HG02571 (cell line): Measurements from ENCODE around the gene CNNM2.

Experiments
- ATAC-seq: cut with Tn5 transposase; IDR thresholded peaks from one replicate; pipeline ENCODE4 v1.9.1; 2021; ENCODE audit warnings: mild to moderate bottlenecking, moderate library complexity; ENCODE audit not compliant: unreplicated experiment

Gene CNNM2

DNA sequence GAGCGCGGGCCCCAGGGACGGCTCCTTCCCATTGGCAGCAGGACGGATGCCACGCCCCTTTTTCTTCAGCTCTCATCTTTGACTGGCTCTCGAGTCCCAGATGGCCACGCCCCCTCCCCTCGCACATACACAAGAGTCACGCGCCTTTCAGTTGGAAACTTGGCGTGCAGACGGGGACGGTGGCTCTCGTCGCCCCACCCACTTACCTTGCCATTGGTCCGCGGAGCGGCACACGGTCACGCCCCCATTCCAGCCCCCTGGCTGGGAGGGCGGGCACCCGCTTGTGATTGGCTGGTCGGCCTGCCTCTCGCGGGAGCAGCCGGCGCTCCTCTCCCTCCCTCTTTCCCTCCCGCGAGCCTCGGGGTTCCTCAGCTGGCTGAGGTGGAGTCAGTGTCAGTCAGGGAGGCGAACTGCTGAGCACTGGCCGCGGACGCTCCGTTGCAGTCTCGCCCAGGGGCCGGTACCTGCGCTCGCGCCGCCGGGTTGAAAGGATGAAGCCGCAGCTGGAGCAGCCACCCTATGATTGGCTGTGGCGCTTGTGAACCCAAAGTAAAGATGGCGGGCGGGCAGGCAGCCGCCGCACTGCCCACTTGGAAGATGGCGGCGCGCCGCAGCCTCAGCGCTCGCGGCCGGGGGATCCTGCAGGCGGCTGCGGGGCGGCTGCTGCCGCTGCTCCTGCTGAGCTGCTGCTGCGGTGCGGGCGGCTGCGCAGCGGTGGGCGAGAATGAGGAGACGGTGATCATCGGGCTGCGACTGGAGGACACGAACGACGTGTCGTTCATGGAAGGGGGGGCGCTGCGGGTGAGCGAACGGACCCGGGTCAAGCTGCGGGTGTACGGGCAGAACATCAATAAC is at the start of gene CNNM2:
Gene CNNM2 (plus strand): TSS at position 333 of the 855 bp plus-strand sequence. CDS start 187 bp downstream, at position 520.
- peak; percentile 93 for ATAC-seq

DNA sequence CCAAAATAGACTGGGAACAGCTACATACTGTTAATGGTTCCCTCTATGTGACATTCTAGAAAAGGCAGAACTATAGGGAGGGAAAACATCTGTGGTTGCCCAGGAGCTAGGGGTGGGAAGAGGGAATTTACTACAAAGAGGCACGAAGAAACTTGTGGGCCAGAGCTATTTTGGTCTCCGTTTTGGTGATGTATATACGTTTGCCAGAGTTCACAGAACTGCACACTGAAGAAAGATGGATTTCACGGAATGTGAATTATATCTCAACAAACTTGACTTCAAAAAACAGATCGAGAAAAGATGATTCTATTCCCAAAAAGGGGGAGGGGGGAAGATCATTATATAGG is 49.2 kb upstream of the CNNM2 start:
- ATAC-seq = no peak

DNA sequence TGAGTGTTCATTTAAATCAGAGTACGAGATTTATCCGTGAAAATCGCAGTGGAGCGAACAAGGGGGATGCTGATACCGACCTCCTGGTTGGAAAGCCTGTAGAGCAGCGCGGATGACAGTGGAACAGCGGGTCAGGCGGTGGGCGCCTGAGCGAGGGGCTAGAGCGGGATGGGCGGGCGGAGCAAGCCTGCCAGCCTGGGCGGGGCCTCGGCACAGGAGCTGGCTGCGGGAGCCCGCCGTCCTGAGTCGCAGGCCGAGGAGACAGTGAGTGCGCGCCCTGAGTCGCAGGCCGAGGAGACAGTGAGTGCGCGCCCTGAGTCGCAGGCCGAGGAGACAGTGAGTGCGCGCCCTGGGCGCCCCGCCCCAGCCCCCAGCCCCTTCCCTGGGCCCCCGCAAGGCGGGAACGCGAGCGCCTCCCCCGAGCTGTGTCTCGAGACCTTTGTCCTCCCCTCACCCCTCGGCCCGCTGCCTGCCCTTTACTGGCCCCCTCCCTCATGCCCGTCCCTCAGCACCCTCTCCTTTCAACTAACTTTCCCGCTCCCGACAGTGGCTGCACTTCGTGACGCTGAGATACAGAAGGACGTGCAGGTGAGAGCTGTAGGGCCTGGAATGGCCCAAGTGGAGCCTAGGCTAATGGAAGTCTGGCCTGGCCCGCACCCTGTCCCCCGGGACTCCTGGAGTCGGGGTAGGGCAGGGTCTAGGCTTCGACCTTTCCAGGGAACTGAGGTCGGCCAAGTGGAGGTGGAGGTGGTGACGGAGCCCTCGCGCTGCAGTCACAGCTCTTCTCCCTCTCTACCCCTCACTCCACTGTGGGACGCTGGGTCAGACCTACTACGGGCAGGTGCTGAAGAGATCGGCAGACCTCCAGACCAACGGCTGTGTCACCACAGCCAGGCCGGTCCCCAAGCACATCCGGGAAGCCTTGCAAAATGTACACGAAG is 48.6 kb upstream of the CNNM2 start, which contains the start of gene AS3MT:
Gene AS3MT (plus strand): TSS at position 213 of the 941 bp plus-strand sequence. CDS start 123 bp downstream, at position 336.
- no peak for ATAC-seq

GRCh38 chr10:102870221-102870620 is 47.9 kb upstream of the CNNM2 start:
- ATAC-seq = no peak

DNA sequence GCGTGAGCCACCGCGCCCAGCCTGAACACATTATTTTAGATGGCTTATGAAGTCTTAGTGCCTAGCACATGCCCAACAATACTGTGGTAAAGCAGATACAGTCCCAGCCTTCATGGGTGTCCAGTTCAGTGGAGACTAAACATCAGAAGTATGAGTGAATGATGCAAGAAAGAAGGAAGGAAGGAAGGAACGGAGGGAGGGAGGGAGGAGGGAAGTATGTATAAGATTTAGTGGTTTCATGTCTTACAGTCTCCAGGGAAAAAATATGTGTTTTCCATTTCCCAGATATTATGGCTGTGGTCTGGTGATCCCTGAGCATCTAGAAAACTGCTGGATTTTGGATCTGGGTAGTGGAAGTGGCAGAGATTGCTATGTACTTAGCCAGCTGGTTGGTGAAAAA is 45.9 kb upstream of the CNNM2 start:
- no peak for ATAC-seq

DNA sequence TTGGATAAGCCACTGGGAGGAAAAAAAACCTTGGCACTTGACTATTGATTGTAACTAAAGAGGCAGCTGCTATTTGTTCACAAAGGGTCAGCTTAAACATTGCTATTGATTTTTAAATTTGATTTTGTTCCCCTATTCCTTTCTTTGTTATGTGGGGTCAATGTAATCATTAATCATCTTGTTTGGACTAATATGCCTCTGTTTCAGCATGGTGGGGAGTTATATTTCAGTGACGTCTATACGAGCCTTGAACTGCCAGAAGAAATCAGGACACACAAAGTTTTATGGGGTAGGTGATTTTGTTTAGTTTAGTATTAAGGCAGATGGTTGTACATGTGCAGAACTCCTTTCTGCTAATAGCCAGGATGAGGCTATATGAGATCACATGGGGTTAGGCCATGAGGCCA is 41.3 kb upstream of the CNNM2 start:
- no peak for ATAC-seq

- ATAC-seq = no peak
Measured at GRCh38 chr10:102878629-102879028, 39.5 kb upstream of the CNNM2 start.

DNA sequence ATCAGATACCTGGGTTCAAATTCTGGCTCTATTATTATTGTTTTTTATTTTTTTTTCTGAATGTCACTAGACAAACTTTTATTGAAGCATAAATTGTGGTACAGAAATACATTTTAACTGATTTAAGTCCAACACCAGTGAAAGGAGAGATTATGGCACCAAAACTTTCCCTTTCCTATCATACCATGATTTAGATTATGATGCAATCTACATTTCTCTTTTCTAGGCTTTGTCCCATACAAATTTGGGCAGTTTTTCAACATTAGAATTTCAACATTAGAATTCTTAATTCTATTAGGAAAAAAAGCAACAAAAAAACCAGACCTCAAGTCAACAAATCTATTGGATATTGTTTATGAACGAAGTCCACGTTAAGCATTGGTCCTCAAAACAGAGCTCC is 37.8 kb upstream of the CNNM2 start:
- no peak for ATAC-seq

GRCh38 chr10:102888048-102888447 is 30.0 kb upstream of the CNNM2 start:
- no peak for ATAC-seq

- ATAC-seq = no peak
Measured at GRCh38 chr10:102894466-102895213, 23.5 kb upstream of the CNNM2 start.

DNA sequence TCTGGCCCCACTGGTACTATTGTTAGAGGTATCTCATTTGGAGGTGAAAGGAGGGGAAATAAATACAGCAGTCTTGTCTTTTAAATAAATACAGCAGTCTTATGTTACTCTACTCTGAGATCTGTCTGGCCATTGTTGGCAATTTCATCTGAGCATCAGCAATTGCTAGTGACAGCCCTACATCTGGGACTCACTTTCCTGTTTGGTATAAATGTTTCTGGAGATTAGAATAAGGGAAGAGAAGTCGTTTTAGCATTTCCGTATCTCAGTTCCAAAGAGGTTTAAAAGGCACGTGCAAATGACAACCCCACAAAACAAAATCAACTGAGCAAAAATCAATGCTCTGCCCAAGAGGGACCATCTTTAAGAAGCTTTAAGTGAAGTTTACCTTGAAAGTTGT is 18.1 kb upstream of the CNNM2 start:
- no peak for ATAC-seq

GRCh38 chr10:102904346-102904745 is 13.7 kb upstream of the CNNM2 start:
- ATAC-seq = no peak

DNA sequence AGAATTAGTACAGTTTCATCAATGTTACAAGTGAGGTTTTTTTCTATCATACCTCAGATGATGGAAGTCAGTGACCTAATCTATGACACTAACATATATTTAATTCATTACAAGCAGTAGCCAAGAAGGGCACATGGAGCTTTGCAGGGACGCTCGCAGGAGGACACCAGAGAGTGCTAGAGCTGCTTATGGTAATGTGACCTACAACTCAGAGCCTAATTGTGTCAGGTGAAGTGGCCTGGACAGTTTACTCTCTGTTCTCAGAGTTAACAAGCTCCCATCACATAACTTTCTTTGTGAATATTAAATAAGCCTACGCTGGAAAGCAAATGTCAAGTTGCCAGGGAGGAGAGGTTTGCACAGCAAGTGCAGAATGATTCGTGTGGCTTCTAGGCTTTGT is 11.6 kb upstream of the CNNM2 start:
- no peak for ATAC-seq

DNA sequence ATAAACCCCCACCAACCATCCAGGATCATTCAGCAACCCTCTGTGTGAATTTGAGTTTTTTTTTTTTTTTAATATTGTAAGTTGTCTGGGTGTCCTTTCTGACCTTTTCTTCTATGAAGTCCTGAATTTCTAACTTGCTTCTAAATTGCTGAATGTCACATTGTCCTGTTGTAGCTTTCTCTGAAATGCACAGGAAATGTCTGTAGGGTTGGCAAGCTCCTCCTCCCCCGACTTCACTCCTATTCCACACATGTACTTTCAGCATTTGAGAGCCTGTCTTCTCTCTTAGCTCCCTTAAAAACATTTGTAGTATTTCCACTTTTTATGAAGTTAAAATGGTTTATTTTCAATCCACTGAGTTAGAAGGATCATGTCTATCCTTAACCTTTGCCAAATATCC is 3.3 kb upstream of the CNNM2 start:
- no peak for ATAC-seq

GRCh38 chr10:102916173-102916572 is 1.9 kb upstream of the CNNM2 start:
- no peak for ATAC-seq

DNA sequence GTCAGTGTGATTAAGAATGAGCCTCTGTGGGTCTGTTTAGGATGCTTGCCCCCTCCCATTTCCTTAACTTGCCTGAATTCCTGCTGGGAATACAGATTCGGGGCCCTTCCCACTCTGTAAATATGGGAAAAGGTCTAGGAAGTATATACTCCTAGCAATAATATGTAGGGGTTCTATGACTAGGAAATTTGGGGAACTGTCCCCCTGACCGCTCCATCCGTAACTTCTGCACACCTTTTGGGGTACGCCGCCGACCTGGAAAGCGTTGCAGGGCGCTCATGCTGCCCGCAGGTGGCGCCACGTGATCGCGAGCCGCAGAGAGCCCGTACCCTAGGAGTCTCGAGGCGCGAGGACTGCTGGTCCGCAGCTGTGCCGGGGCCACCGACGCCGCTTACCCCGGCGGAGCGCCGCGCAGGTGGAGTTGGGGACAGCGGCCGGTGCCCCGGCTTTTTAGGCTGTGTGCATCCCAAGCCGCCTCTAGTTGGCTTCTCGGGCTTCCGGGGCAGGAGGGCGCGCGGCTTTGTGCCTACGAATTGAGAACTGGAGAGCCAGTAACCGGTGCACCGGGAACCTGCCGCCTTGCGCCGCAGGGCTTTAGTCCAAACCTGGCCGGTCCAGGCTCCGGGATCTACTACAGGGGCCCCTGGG is 656 bp upstream of the CNNM2 start:
- peak; percentile 35 for ATAC-seq

GRCh38 chr10:102918817-102919245 is 737 bp downstream of the CNNM2 start:
- ATAC-seq = no peak

- no peak for ATAC-seq
Measured at GRCh38 chr10:102919246-102919959, 1.3 kb downstream of the CNNM2 start.

- ATAC-seq = no peak
Measured at GRCh38 chr10:102919992-102920739, 2.1 kb downstream of the CNNM2 start.
